ENCODE results near the gene KAT7. TPM values are rescaled to one million over a fixed set of nuclear protein-coding genes. Genes with fewer than 3 reads are reported as not detected.
A peak's percentile ranks its signal among the peaks of the same experiment; 100 is the strongest.

KAT7 gene
- total RNA-seq, 1 experiment from 2014 or later = 38.2 TPM

- DNase-seq (ENCODE audit: low read depth) = no peak
These were observed 53.9 kb downstream of the KAT7 start for GRCh38 chr17:49842371-49842770.

GRCh38 chr17:49842846-49843245 is 54.4 kb downstream of the KAT7 start:
- no peak for DNase-seq (ENCODE audit: low read depth)

- no peak for DNase-seq (ENCODE audit: low read depth)
These were observed 55.4 kb downstream of the KAT7 start for GRCh38 chr17:49843774-49844350.

GRCh38 chr17:49845321-49845720 is 56.8 kb downstream of the KAT7 start:
- DNase-seq (ENCODE audit: low read depth) = no peak

GRCh38 chr17:49846938-49847712 is 58.6 kb downstream of the KAT7 start:
- DNase-seq (ENCODE audit: low read depth) = no peak

- DNase-seq (ENCODE audit: low read depth) = no peak
These were observed 59.6 kb downstream of the KAT7 start, which contains the start of gene TAC4 for GRCh38 chr17:49848019-49848473. TSS of gene TAC4 (minus strand) at chr17:49848069. CDS start at chr17:49848017, 52 bp downstream.

GRCh38 chr17:49848739-49849138 is 60.3 kb downstream of the KAT7 start:
- no peak for DNase-seq (ENCODE audit: low read depth)

GRCh38 chr17:49850218-49850610 is 61.7 kb downstream of the KAT7 start:
- no peak for DNase-seq (ENCODE audit: low read depth)

GRCh38 chr17:49850772-49851386 is 62.4 kb downstream of the KAT7 start:
- no peak for DNase-seq (ENCODE audit: low read depth)

GRCh38 chr17:49851387-49852291 is 63.2 kb downstream of the KAT7 start:
- DNase-seq (ENCODE audit: low read depth) = peak; percentile 53

GRCh38 chr17:49853470-49854015 is 65.1 kb downstream of the KAT7 start:
- no peak for DNase-seq (ENCODE audit: low read depth)

- no peak for DNase-seq (ENCODE audit: low read depth)
These were observed 65.6 kb downstream of the KAT7 start for GRCh38 chr17:49854126-49854525.

- no peak for DNase-seq (ENCODE audit: low read depth)
These were observed 70.3 kb downstream of the KAT7 start for GRCh38 chr17:49858796-49859195.

- no peak for DNase-seq (ENCODE audit: low read depth)
These were observed 71.8 kb downstream of the KAT7 start for GRCh38 chr17:49859991-49860953.

GRCh38 chr17:49861150-49861884 is 72.8 kb downstream of the KAT7 start:
- DNase-seq (ENCODE audit: low read depth) = peak; percentile 32

- no peak for DNase-seq (ENCODE audit: low read depth)
These were observed 74.4 kb downstream of the KAT7 start for GRCh38 chr17:49862781-49863331.

- no peak for DNase-seq (ENCODE audit: low read depth)
These were observed 77.5 kb downstream of the KAT7 start for GRCh38 chr17:49866019-49866380.

- DNase-seq (ENCODE audit: low read depth) = no peak
These were observed 78.5 kb downstream of the KAT7 start for GRCh38 chr17:49866882-49867413.

- no peak for DNase-seq (ENCODE audit: low read depth)
These were observed 80.5 kb downstream of the KAT7 start for GRCh38 chr17:49869038-49869374.
